HCT116 (cell line): ENCODE measurements around the gene TOM1. TPM values are rescaled to one million over a fixed set of nuclear protein-coding genes. Genes with fewer than 3 reads are reported as not detected.

ENCODE experiments used
- ATAC-seq: fragments of 200-7000 bp; cut with Tn5 transposase; 2 replicates; pipeline ENCODE4 v1.9.1; 2020; ENCODE audit warnings: mild to moderate bottlenecking, moderate library complexity
- BruUV-seq: library from RNA; stranded (reverse); fragments of 400-500 nt; replicated peaks from 2 replicates; lab custom pipeline; 2021; lab: Mats Ljungman, UMichigan
- CTCF ChIA-PET: fragments of 300-600 bp; sonication (Branson Sonifier 250); formaldehyde crosslinking; loops from one replicate; lab custom pipeline; 2021; ENCODE audit warnings: antibody characterized with exemption; lab: Charles Lee
- POLR2A ChIA-PET: fragments of 300-600, 350-600 bp; sonication (Branson Sonifier 250); formaldehyde crosslinking; loops from one replicate; lab custom pipeline; 2021; ENCODE audit warnings: antibody characterized with exemption; lab: Charles Lee
- RAD21 ChIA-PET, 2 experiments: fragments of 300-600 bp; sonication (Branson Sonifier 250); formaldehyde crosslinking; loops; one replicate each; lab custom pipeline; 2023; ENCODE audit warnings: low total read pairs in 2 of 2; ENCODE audit not compliant: uncharacterized antibody in 2 of 2, unreplicated experiment in 2 of 2, low non-redundant PET in 1 of 2; lab: Charles Lee
- DNase-seq: peaks from one replicate; pipeline ENCODE4 v3.0.0-alpha.2; 2010; ENCODE audit warnings: low read depth, low spot score
- H2AFZ ChIP-seq: fragments of 200-600 bp; shearing (Covaris generic), sonication (generic); 2 replicates; pipeline ENCODE4 v1.6.1; 2017; ENCODE audit warnings: low read depth, mixed run types, mixed read lengths, antibody characterized with exemption, low read length; ENCODE audit not compliant: poor library complexity, severe bottlenecking
- H3K27ac ChIP-seq: 2 replicates; pipeline ENCODE4 v1.5.1; 2012; ENCODE audit warnings: low read depth, low read length
- H3K27me3 ChIP-seq: fragments of 200-600 bp; sonication (generic); 2 replicates; pipeline ENCODE4 v1.6.1; 2016; ENCODE audit warnings: mixed run types, low read length, mixed read lengths; ENCODE audit not compliant: insufficient read depth
- H3K36me3 ChIP-seq, 2 experiments: fragments of 200-500 bp in 1 of 2; fragments of 200-600 bp in 1 of 2; sonication (Bioruptor generic) in 1 of 2; sonication (generic) in 1 of 2; 2 replicates each; pipeline versions ENCODE4 v1.5.1 to v1.6.1; 2014 to 2016; ENCODE audit warnings: low read length in 2 of 2, inconsistent platforms in 1 of 2, mixed read lengths in 1 of 2, mixed run types in 1 of 2; ENCODE audit not compliant: insufficient read depth in 2 of 2, control insufficient read depth in 1 of 2
- H3K4me1 ChIP-seq, 2 experiments: fragments of 200-600 bp in 1 of 2; sonication (generic) in 1 of 2; 2 replicates each; pipeline versions ENCODE4 v1.5.1 to v1.6.1; 2012 to 2017; ENCODE audit warnings: low read length in 2 of 2, inconsistent platforms in 1 of 2, mild to moderate bottlenecking in 1 of 2, mixed read lengths in 1 of 2, mixed run types in 1 of 2, moderate library complexity in 1 of 2; ENCODE audit not compliant: insufficient read depth in 2 of 2, control insufficient read depth in 1 of 2
- H3K4me2 ChIP-seq: fragments of 200-600 bp; sonication (generic); 2 replicates; pipeline ENCODE4 v1.6.1; 2017; ENCODE audit warnings: mixed run types, low read length, mixed read lengths
- H3K4me3 ChIP-seq, 2 experiments: fragments of 200-600 bp in 1 of 2; sonication (generic) in 1 of 2; replicated peaks in 1 of 2; 2 replicates each; pipeline ENCODE4 v1.5.1; 2011 to 2016; ENCODE audit warnings: low read length in 2 of 2, control low read depth in 1 of 2, low read depth in 1 of 2, mild to moderate bottlenecking in 1 of 2, mixed read lengths in 1 of 2, mixed run types in 1 of 2
- H3K79me2 ChIP-seq: fragments of 200-600 bp; sonication (generic); 2 replicates; pipeline ENCODE4 v1.6.1; 2017; ENCODE audit warnings: mild to moderate bottlenecking, mixed run types, low read length, moderate library complexity, mixed read lengths; ENCODE audit not compliant: insufficient read depth
- H3K9ac ChIP-seq: fragments of 200-600 bp; sonication (generic); 2 replicates; pipeline ENCODE4 v1.6.1; 2016; ENCODE audit warnings: low read length, mixed read lengths
- H3K9me2 ChIP-seq: fragments of 200-600 bp; sonication (generic), shearing (Covaris generic); 2 replicates; pipeline ENCODE4 v1.6.1; 2017; ENCODE audit warnings: mixed run types, mild to moderate bottlenecking, moderate library complexity; ENCODE audit not compliant: insufficient read depth
- H3K9me3 ChIP-seq, 2 experiments: fragments of 200-500 bp in 1 of 2; fragments of 200-600 bp in 1 of 2; sonication (Bioruptor generic) in 1 of 2; sonication (generic) in 1 of 2; 2 replicates each; pipeline ENCODE4 v1.6.1; 2014 to 2017; ENCODE audit warnings: low read length in 2 of 2, mixed read lengths in 2 of 2, inconsistent platforms in 1 of 2, low read depth in 1 of 2, mild to moderate bottlenecking in 1 of 2, mixed run types in 1 of 2, moderate library complexity in 1 of 2; ENCODE audit not compliant: control insufficient read depth in 1 of 2, insufficient read depth in 1 of 2
- H4K20me1 ChIP-seq: fragments of 200-600 bp; sonication (generic), shearing (Covaris generic); 2 replicates; pipeline ENCODE4 v1.6.1; 2017; ENCODE audit warnings: mixed run types, mild to moderate bottlenecking, moderate library complexity; ENCODE audit not compliant: insufficient read depth
- CEBPB ChIP-seq: IDR thresholded peaks from 2 replicates; pipeline ENCODE4 v1.6.1; 2012; ENCODE audit warnings: low read depth
- ELF1 ChIP-seq: IDR thresholded peaks from 2 replicates; pipeline ENCODE4 v1.6.1; 2012; ENCODE audit warnings: low read depth, borderline replicate concordance
- EZH2 ChIP-seq: fragments of 200-600 bp; sonication (generic); IDR thresholded peaks from 2 replicates; pipeline ENCODE4 v1.6.1; 2017; ENCODE audit warnings: antibody characterized with exemption, mixed run types
- EZH2phosphoT487 ChIP-seq: fragments of 200-600 bp; IDR thresholded peaks from 2 replicates; pipeline ENCODE4 v1.6.1; 2018; ENCODE audit warnings: antibody characterized with exemption, borderline replicate concordance
- SP1 ChIP-seq: IDR thresholded peaks from 2 replicates; pipeline ENCODE4 v1.6.1; 2012; ENCODE audit warnings: low read depth
- YY1 ChIP-seq: IDR thresholded peaks from 2 replicates; pipeline ENCODE4 v1.6.1; 2011; ENCODE audit warnings: low read length, low read depth, moderate library complexity, mild to moderate bottlenecking; ENCODE audit not compliant: insufficient replicate concordance; ENCODE audit errors: extremely low read depth
- ZFX ChIP-seq: fragments of 450-650 bp; IDR thresholded peaks from 2 replicates; pipeline ENCODE4 v1.6.1; 2017
- ZNF274 ChIP-seq: fragments of 200-500 bp; sonication (Bioruptor generic); IDR thresholded peaks from 2 replicates; pipeline ENCODE4 v1.6.1; 2014; ENCODE audit warnings: mild to moderate bottlenecking, low read depth, low read length, inconsistent platforms
- intact Hi-C: fragments of 100-400 bp; cut with micrococcal nuclease; formaldehyde crosslinking; loops from 2 replicates; pipeline ENCODE4 v1.10.0; 2022
- total RNA-seq: library from RNA; stranded (reverse); gene quantifications from one replicate; pipeline ENCODE4 v1.2.1, GENCODE V29; 2021; ENCODE audit not compliant: unreplicated experiment
- TF ChIP-seq, protein P1 (sequence below): IDR thresholded peaks from 2 replicates; pipeline ENCODE4 v1.6.1; 2012
- TF ChIP-seq, protein P2 (sequence below), 3 experiments: fragments of 200-600 bp in 1 of 3; sonication (generic) in 1 of 3; IDR thresholded peaks in 2 of 3; conservative IDR thresholded peaks in 1 of 3; 2 replicates each; pipeline ENCODE4 v1.5.1; 2012 to 2017; ENCODE audit warnings: low read depth in 2 of 3, low read length in 2 of 3, antibody characterized with exemption in 1 of 3, borderline replicate concordance in 1 of 3, control low read depth in 1 of 3, mild to moderate bottlenecking in 1 of 3, mixed read lengths in 1 of 3, mixed run types in 1 of 3, moderate library complexity in 1 of 3; ENCODE audit not compliant: insufficient read depth in 1 of 3
- TF ChIP-seq, protein P3 (sequence below): IDR thresholded peaks from 2 replicates; pipeline ENCODE4 v1.6.1; 2011; ENCODE audit warnings: mild to moderate bottlenecking, low read length, moderate library complexity; ENCODE audit not compliant: insufficient replicate concordance; ENCODE audit errors: extremely low read depth

TOM1 gene
- total RNA-seq, 1 experiment from 2014 or later, result 18.0 TPM

DNA sequence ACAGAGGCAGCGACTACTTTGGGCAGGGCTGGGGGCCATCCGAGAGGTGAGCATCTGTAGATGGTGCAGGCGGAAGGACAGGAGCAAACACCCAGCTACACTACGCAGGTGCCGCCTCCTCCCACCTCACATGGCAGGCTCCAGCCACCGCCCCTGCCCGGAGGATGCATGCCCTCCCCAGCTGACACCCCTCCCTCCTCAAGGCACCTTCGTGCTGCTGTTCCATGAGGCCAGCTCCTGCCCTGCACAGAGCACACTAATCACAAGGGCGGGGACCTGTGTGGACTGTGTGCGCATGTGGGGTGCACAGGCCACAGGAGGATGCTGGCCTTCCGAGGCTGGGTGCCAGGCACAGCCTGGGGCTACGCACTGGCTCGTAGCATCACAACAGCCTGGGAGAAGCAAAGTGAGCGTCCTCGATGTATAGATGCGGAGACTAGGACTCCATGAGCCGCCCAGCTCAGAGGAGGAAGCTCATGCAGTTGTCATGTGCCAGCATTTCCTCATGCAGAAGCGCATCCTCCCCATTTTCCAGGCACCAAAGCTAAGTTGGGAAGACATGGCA is 48.4 kb downstream of the TOM1 start:
- ChIA-PET POLR2A (no interaction called here), RAD21 (no interaction called here), CTCF (no interaction called here)
- H3K27me3 ChIP-seq, result no peaks in the 10 kb centered on the region
- ATAC-seq, result no peak
- BruUV-seq, result no TSS peak
- no peak for DNase-seq
- TF ChIP-seq EZH2, result no peak
- TF ChIP-seq ELF1, result no peak
- TF ChIP-seq EZH2phosphoT487, result no peak
- TF ChIP-seq, protein P1, sequence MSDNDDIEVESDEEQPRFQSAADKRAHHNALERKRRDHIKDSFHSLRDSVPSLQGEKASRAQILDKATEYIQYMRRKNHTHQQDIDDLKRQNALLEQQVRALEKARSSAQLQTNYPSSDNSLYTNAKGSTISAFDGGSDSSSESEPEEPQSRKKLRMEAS, result no peak
- TF ChIP-seq SP1, result no peak
- TF ChIP-seq, protein P2, sequence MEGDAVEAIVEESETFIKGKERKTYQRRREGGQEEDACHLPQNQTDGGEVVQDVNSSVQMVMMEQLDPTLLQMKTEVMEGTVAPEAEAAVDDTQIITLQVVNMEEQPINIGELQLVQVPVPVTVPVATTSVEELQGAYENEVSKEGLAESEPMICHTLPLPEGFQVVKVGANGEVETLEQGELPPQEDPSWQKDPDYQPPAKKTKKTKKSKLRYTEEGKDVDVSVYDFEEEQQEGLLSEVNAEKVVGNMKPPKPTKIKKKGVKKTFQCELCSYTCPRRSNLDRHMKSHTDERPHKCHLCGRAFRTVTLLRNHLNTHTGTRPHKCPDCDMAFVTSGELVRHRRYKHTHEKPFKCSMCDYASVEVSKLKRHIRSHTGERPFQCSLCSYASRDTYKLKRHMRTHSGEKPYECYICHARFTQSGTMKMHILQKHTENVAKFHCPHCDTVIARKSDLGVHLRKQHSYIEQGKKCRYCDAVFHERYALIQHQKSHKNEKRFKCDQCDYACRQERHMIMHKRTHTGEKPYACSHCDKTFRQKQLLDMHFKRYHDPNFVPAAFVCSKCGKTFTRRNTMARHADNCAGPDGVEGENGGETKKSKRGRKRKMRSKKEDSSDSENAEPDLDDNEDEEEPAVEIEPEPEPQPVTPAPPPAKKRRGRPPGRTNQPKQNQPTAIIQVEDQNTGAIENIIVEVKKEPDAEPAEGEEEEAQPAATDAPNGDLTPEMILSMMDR (IDR thresholded peaks at IDR 0.05 in 2 of 3, conservative IDR thresholded peaks at IDR 0.05 in 1 of 3; ENCODE audit: borderline replicate concordance in 1 of 3, insufficient read depth in 1 of 3, low read depth in 2 of 3, low read length in 2 of 3), result no peak
- no peak overlapping the region for H3K4me3 ChIP-seq
- H3K4me1 ChIP-seq, result peaks cover 2 to 23% of the 10 kb centered on the region in 2 experiments; a peak in 3 of 4 replicates
- no peak overlapping the region for H2AFZ ChIP-seq
- H3K9me3 ChIP-seq, result peaks cover 0 to 5% of the 10 kb centered on the region in 2 experiments; a peak in 1 of 4 replicates
- no peak overlapping the region for H3K9ac ChIP-seq
- H3K4me2 ChIP-seq, result no peak overlapping the region
- intact Hi-C loops, result no loop called here
- no peak overlapping the region for H3K27ac ChIP-seq
- no peaks in the 10 kb centered on the region for H3K79me2 ChIP-seq
- H4K20me1 ChIP-seq, result no peaks in the 10 kb centered on the region
- H3K36me3 ChIP-seq, result no peaks in the 10 kb centered on the region
- H3K9me2 ChIP-seq, result no peaks in the 10 kb centered on the region

DNA sequence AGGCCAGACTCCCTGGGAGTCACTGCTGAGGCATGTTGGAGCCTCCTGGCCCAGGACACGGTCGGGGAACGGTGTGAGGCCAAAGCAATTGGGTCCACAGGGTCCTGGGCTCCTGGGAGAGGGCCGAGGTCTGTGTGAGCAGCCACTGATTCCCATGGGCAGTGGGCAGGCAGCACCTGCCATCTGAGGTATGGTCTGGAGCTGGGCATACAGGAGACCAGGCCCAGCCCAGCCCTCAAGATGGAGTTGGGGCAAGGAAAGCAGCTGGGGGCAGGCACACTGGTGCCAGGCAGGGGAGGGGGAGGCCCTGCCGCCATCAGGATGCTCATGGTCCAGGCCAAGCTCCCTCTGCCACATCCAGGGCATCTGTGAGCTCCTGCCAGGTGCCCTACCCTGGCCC is 49.0 kb downstream of the TOM1 start:
- no peaks in the 10 kb centered on the region for H3K36me3 ChIP-seq
- no peaks in the 10 kb centered on the region; a peak in 1 of 4 replicates for H3K9me3 ChIP-seq
- no peak overlapping the region for H3K4me3 ChIP-seq
- ATAC-seq (no peak), DNase-seq (no peak)
- no peak overlapping the region for H3K4me2 ChIP-seq
- no peak overlapping the region for H2AFZ ChIP-seq
- H4K20me1 ChIP-seq, result no peaks in the 10 kb centered on the region
- intact Hi-C loops, result no loop called here
- no peaks in the 10 kb centered on the region for H3K27me3 ChIP-seq
- H3K4me1 ChIP-seq, result peaks cover 2 to 26% of the 10 kb centered on the region in 2 experiments; a peak in 3 of 4 replicates
- no peaks in the 10 kb centered on the region for H3K79me2 ChIP-seq
- no TSS peak for BruUV-seq
- H3K9me2 ChIP-seq, result no peaks in the 10 kb centered on the region
- no peak overlapping the region for H3K27ac ChIP-seq
- ChIA-PET POLR2A (no interaction called here), CTCF (no interaction called here), RAD21 (no interaction called here)
- no peak for TF ChIP-seq CEBPB
- no peak for TF ChIP-seq ZNF274
- TF ChIP-seq YY1, result no peak
- TF ChIP-seq, protein P3, sequence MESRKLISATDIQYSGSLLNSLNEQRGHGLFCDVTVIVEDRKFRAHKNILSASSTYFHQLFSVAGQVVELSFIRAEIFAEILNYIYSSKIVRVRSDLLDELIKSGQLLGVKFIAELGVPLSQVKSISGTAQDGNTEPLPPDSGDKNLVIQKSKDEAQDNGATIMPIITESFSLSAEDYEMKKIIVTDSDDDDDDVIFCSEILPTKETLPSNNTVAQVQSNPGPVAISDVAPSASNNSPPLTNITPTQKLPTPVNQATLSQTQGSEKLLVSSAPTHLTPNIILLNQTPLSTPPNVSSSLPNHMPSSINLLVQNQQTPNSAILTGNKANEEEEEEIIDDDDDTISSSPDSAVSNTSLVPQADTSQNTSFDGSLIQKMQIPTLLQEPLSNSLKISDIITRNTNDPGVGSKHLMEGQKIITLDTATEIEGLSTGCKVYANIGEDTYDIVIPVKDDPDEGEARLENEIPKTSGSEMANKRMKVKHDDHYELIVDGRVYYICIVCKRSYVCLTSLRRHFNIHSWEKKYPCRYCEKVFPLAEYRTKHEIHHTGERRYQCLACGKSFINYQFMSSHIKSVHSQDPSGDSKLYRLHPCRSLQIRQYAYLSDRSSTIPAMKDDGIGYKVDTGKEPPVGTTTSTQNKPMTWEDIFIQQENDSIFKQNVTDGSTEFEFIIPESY, result no peak
- TF ChIP-seq SP1, result no peak
- no peak for TF ChIP-seq ZFX
- no peak overlapping the region for H3K9ac ChIP-seq
